Ovary (tissue), 3 donors: ENCODE data around the gene TMEM178A.

Experiments
- CTCF ChIP-seq, 3 donors: fragments of 450-650 bp in 2 of 3; fragments of 200-600 bp in 1 of 3; IDR thresholded peaks; one replicate each; pipeline versions ENCODE4 v1.5.1 to v1.8.0; 2016 to 2022; ENCODE audit warnings: antibody characterized with exemption in 3 of 3, mild to moderate bottlenecking in 1 of 3
- EP300 ChIP-seq: sonication (generic); formaldehyde crosslinking; IDR thresholded peaks from one replicate; pipeline ENCODE4 v1.6.1; 2017; ENCODE audit warnings: antibody characterized with exemption
- POLR2A ChIP-seq: fragments of 450-650 bp; IDR thresholded peaks from one replicate; pipeline ENCODE4 v1.6.1; 2017; ENCODE audit warnings: antibody characterized with exemption, mild to moderate bottlenecking, moderate library complexity
- donor health status: DM: no; HTN: no; CAD: no.

- no peak for TF ChIP-seq POLR2A
- TF ChIP-seq CTCF (IDR thresholded peaks at IDR 0.05), result no peak
- TF ChIP-seq EP300, result no peak
Measured at GRCh38 chr2:39640681-39641080, 25.0 kb upstream of the TMEM178A start.
